Activated CD8-positive, alpha-beta memory T cell treated with anti-CD3 and anti-CD28 coated beads, Interleukin-2, amount 50 U/mL, for 24 hours (primary cell): ENCODE data around the gene SNX14.

ENCODE experiments used
- DNase-seq: peaks from one replicate; pipeline ENCODE4 v3.0.0-alpha.2; 2020; ENCODE audit errors: extremely low read depth

Gene SNX14

DNA sequence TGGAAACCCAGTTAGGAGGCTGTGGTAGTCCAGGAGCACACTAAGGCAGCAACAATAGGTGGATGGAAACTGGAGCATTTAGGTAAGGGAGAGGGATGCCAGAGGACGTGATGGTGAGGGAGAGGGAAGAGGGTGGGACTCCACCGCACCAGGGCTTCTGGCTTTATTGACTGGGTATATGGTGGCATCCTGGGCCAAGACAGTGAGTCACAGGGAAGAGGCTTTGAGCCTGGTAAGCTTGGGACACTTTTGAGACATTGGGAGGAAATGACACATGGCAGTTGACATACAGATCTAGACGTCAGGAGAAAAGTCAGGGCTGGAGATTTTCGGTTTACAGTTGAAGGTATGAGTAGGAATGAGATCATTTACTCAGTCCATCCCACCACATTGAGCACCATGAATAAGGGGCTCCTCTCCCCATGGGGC, 128.9 kb downstream of the SNX14 start:
- DNase-seq, result no peak

DNA sequence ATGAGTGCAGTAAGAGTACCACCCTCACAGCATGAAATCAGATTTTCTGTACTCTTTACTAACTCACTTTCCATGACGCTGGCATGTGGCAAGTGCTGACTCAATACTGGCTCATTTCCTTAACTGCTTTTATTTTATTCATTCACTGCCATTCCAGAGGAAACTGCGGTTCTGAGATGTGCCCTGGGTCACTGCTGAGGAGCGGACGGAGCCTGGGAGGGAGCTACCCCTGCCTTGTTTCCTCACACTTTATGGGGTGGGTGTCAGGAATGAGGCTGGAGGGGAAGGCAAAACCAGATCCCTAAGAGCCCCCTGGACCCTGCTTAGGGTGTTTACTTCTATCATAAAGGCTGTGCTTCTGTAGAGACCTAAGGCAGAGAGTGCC, 129.4 kb downstream of the SNX14 start:
- peak; percentile 25 for DNase-seq

DNA sequence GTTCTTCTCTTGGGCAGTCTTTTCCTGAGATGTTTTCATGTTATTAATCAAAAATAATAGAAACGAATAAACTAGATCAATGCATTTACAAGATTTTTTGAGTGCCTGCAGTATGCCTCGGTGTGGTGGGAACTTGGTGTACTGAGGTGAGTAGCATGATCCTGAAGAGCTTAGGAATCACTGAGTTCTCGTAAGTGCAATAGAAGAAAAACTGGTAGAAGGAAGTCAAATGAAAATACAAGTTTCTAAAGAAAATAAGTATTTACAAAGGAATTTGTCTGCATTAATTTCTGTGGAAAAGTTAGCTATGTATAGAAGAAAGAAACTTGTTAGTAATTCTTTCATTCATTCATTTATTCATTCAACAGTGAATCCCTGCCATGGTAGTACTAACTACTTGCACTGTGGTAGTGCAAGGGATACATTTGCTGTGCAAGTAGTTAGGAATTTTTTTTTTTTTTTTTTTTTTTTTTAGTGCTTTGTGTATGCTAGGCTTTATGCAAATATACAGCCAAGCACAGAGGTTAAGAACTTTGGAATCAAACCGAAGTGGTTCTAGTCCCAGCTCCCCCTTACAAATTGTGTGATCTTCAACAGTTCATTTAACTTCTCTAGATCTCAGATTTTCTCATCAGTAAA, 129.9 kb downstream of the SNX14 start:
- no peak for DNase-seq

DNA sequence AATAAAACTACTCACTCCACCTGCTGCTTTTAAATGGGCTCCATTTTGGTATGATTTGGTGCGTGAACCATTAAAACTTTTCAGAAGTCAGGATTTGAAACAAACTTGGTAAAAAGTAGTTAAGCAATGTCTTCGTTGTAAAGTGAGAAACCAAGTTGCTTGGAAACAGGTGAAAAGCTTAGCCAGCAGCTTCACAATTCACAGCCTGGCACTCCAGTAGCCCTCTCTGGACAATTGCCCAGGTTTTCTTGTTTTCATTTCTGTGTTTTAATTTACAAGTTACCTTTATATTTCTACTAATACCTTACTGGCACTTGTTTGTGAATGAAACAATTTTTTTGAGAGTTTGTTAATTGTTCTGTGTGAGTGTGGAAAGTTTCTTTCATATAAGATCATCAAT, 131.0 kb downstream of the SNX14 start:
- DNase-seq, result no peak

DNA sequence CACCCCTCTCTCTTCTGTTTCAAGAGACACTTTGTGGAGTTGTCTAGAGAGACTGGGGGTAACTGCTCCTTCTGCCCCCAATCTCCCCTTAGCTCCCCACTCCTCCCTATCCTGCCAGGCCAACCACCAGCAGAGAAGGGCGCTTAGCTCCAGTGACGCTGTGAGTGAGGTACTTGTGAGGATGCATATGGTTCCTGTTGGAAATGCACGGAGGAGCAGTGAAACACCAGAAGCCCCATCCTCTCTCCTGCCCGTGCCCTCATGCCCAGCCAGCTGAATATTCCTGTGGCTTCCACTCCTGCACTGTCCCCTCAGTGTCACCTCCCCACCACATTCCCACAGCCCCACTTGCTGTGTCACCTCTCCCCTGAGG, 131.9 kb downstream of the SNX14 start:
- DNase-seq, result no peak

DNA sequence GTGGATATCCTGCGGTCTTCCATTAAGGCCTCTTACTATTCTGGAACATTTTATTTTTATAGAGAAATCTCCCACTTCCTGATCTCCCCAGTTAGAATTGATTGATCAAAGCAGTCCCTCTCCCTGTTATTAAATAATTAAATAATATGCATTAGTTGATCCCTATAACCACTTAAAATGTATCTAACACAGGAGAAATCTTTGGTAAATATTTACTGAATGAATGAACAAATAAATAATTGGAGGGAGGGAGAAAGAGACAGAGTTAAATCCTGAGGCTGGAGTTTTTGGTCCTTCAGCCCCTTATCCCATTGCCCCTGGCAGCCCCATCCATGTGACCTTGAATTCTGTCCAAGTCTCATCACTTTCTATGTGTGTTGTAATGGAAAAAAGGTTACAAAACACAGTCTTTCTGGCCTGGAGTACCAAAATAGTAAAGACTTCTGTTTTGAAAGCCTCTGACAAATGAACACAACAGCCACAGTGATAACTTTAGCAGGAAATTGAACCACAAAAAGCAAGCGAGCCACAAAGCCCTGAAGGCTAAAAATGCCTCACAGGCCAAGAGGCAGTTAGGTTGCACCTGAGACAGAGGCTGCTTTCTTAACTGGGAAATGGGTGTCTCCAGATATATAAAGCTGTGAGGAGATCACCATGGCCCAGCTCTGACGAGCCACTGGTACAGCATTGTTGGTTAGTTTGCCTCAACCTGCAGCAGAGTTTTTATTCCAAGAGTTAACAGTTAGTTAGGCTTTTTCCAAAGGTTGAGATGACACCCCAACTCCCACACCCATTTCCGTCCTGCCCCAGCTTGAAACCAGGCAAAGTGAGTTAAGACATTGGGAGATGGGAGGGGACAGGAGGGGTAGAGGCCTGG, 132.5 kb downstream of the SNX14 start:
- peak; percentile 13 for DNase-seq

DNA sequence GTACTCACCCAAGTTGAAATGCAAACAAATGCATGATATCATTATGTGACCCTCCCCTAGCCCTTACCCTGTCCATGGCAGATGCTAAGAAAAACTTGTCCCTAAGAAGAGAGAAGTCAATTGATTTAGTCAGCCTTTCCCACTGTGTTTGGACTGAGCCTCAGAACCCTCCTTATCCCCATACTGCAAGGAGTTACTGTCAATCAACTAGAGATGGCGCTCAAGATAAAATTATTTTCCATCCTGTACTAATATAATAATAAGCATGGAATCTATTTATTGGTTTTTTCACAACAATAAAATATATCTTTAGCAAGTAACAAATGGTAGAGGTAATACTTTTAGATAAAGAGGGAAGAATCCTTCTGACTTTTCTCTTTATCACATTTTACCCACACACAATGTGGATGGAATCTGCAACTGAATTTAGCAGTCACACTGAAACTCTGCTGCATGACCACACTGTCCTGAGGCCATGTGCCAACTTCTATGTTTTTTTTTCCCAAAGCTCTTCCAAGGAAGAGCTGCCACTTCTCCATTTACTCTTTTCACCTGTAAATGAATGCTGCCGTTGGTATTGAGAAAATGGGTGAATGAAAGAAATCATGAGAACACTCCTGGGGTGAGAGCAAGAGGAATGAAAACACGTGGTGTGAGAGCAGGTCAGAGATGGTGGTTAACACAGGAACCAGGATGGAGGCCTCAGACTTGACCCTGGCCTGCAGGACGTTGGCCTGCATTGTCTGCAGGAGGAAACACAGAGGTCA, 133.3 kb downstream of the SNX14 start:
- DNase-seq, result no peak

DNA sequence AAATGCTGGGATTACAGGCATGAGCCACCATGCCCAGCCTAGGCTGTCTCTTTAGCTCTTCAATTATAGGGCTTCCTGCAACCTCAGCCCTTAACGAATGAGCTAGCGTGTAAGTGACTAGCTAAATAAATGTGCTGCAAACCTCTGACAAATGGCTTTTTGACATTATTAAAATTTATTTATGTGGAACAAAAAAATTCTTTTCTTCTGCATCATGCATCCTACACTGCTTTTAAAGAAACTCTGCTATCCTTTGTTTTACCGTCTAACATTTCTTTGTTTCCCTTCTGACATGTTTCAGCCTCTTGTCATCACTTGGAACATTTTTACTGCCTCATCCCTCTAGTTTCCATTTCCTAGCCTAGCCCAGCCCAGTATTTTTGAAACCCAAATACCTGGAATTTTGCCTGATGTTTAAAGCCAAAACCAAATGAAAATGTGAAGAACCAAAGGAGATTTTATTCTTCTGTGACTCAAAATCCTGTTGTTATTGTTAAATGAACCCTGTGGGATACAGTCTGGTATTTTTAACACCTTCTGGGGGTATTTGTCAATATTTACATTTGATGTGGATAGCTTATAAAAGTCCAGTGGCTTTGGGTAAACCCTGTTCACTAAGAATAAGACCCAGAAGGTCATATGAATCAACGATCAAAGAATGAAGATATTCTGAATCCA, 134.3 kb downstream of the SNX14 start:
- no peak for DNase-seq

DNA sequence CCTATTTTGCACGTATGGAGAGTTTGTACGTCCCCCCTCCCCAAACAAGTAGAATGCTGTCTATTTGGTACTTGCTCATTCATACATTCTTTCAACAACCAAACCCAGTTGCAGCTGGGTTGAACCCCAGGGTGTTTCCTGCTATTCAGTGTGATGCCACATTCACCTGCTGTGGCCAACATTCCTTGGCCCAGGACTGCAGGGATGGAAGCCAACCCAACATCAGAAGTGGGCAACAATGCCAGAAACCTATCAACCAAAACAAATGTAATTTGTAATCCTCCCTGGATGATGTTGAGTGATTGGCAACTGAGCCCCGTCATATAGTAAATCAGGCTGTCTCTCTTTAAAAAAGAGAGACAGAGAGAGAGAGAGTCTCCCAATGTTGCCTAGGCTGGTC, 134.9 kb downstream of the SNX14 start:
- no peak for DNase-seq

DNA sequence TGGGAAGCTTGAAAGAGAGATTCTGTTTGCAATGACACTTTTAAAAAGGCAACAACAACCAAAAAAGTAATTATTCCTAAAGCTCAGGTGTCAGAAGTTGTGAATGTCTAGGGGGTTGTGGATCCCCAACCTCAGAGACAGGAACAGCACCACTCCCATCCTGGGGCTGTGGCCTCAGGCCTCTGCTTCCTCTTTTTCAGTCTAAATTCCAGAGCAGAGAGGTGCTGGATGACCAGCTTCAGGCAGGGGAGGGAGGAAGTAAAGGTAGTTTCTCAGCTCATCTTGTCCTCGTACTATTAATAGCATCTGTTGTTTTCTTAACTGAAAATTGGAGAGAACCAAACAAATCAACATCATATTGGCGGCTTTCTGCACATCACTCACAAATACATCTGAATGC, 135.5 kb downstream of the SNX14 start:
- DNase-seq, result no peak

DNA sequence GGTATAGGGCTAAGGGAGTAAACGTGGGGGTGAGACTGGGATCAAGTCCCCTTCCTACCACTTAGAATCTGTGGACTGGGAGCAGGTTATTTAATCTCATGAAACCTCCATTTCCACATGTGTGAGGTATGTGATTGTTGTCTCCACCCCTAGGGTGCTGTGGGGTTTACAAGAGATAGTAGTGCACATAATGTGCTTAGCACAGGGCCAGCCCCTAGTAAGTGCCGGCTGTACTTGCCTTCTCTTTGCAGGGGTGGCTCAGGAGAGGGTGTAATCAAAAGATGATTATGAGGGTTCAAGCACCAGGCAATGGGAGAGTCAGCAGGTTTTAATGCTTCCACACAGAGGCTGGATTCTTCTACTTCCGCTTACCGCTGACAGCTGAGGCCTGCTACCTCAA, 136.9 kb downstream of the SNX14 start:
- no peak for DNase-seq
